COR-L47 (cell line): ENCODE data around the gene COX7C.

Experiments used
- DNase-seq: peaks from one replicate; lab custom pipeline; 2025; lab: John Stamatoyannopoulos, UW

The COX7C gene

GRCh38 chr5:86665984-86666760 lies 48.4 kb downstream of the COX7C start:
- DNase-seq = no peak

GRCh38 chr5:86666981-86667380 lies 49.2 kb downstream of the COX7C start:
- no peak for DNase-seq
